Activated T-cell treated with anti-CD3 and anti-CD28 coated beads, Interleukin-2, amount 50 U/mL, for 24 hours (primary cell): Measurements from ENCODE around the gene MET.
"Not testable (repeated sequence)": the region's sequence is repeated elsewhere in the genome, so short reads cannot be mapped to it uniquely, and the experiment has no call there.

ENCODE experiments used
- DNase-seq: peaks from one replicate; pipeline ENCODE4 v3.0.0-alpha.2; 2020
- H3K27ac Mint-ChIP-seq: 2 replicates; pipeline ENCODE4 v1.8.0; 2020; ENCODE audit warnings: mild to moderate bottlenecking, mixed read lengths
- H3K27me3 Mint-ChIP-seq: 2 replicates; pipeline ENCODE4 v1.8.0; 2020; ENCODE audit warnings: mixed read lengths
- H3K36me3 Mint-ChIP-seq: 2 replicates; pipeline ENCODE4 v1.8.0; 2020; ENCODE audit warnings: low read depth, mixed read lengths
- H3K4me1 Mint-ChIP-seq: 2 replicates; pipeline ENCODE4 v1.8.0; 2020; ENCODE audit warnings: low read depth, mixed read lengths
- H3K4me3 Mint-ChIP-seq: 2 replicates; pipeline ENCODE4 v1.8.0; 2020; ENCODE audit warnings: mild to moderate bottlenecking, moderate library complexity, mixed read lengths
- H3K9me3 Mint-ChIP-seq: 2 replicates; pipeline ENCODE4 v1.8.0; 2020; ENCODE audit warnings: mixed read lengths

MET gene

GRCh38 chr7:116647861-116648260 lies 24.1 kb upstream of the MET start:
- Mint-ChIP-seq H3K36me3 (no peaks in the 10 kb centered on the region), H3K4me1 (peaks cover 2% of the 10 kb centered on the region), H3K27ac (no peak overlapping the region), H3K4me3 (no peak overlapping the region), H3K27me3 (peaks cover 32% of the 10 kb centered on the region), H3K9me3 (no peaks in the 10 kb centered on the region)
- no peak for DNase-seq

GRCh38 chr7:116650436-116650835 lies 21.6 kb upstream of the MET start:
- Mint-ChIP-seq H3K9me3 (no peaks in the 10 kb centered on the region), H3K4me1 (peaks cover 2% of the 10 kb centered on the region), H3K27ac (no peak overlapping the region), H3K4me3 (no peak overlapping the region), H3K36me3 (no peaks in the 10 kb centered on the region), H3K27me3 (peaks cover 22% of the 10 kb centered on the region)
- no peak for DNase-seq

- no peaks in the 10 kb centered on the region for H3K9me3 Mint-ChIP-seq
- H3K36me3 Mint-ChIP-seq, result no peaks in the 10 kb centered on the region
- peaks cover 2% of the 10 kb centered on the region for H3K4me1 Mint-ChIP-seq
- H3K27ac Mint-ChIP-seq, result no peak overlapping the region
- peaks cover 19% of the 10 kb centered on the region for H3K27me3 Mint-ChIP-seq
- DNase-seq, result no peak
- H3K4me3 Mint-ChIP-seq, result no peak overlapping the region
These were observed 19.2 kb upstream of the MET start for GRCh38 chr7:116652793-116653192.

GRCh38 chr7:116653204-116653603 lies 18.8 kb upstream of the MET start:
- DNase-seq, result no peak
- no peak overlapping the region for H3K27ac Mint-ChIP-seq
- H3K4me1 Mint-ChIP-seq, result peaks cover 2% of the 10 kb centered on the region
- no peak overlapping the region for H3K4me3 Mint-ChIP-seq
- H3K27me3 Mint-ChIP-seq, result peaks cover 17% of the 10 kb centered on the region
- H3K9me3 Mint-ChIP-seq, result no peaks in the 10 kb centered on the region
- no peaks in the 10 kb centered on the region for H3K36me3 Mint-ChIP-seq

GRCh38 chr7:116653646-116654045 lies 18.4 kb upstream of the MET start:
- H3K27ac Mint-ChIP-seq, result no peak overlapping the region
- no peaks in the 10 kb centered on the region for H3K36me3 Mint-ChIP-seq
- no peaks in the 10 kb centered on the region for H3K9me3 Mint-ChIP-seq
- H3K4me1 Mint-ChIP-seq, result peaks cover 2% of the 10 kb centered on the region
- H3K27me3 Mint-ChIP-seq, result peaks cover 14% of the 10 kb centered on the region
- no peak for DNase-seq
- no peak overlapping the region for H3K4me3 Mint-ChIP-seq

- not testable (repeated sequence) for DNase-seq, H3K36me3 Mint-ChIP-seq, H3K4me1 Mint-ChIP-seq, H3K9me3 Mint-ChIP-seq, H3K27ac Mint-ChIP-seq, H3K4me3 Mint-ChIP-seq
- peaks cover 17% of the 10 kb centered on the region for H3K27me3 Mint-ChIP-seq
These were observed 12.7 kb upstream of the MET start for GRCh38 chr7:116659248-116659647.

DNA sequence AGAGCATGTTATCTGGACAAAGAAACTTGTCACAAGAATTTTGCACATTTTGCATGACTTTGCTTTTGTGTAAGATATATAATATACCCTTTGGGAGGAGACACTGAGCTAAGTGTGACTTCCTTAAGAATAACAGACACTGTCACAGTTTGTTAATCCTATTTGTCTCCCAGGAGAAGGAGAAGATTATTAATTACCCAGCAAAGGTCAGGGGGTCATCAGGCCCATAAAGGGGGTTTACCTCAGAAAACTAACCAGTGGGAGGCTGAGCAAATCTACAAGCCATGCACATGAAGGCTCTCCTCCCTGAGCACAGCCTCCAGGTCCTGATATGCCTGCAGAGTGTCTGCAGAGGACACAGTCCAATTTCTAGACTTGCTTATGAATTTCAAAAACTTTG lies 10.1 kb upstream of the MET start:
- DNase-seq, result no peak
- no peak overlapping the region for H3K27ac Mint-ChIP-seq
- H3K4me3 Mint-ChIP-seq, result no peak overlapping the region
- H3K4me1 Mint-ChIP-seq, result no peaks in the 10 kb centered on the region
- H3K27me3 Mint-ChIP-seq, result peaks cover 29% of the 10 kb centered on the region
- H3K9me3 Mint-ChIP-seq, result peaks cover 2% of the 10 kb centered on the region
- H3K36me3 Mint-ChIP-seq, result no peaks in the 10 kb centered on the region

DNA sequence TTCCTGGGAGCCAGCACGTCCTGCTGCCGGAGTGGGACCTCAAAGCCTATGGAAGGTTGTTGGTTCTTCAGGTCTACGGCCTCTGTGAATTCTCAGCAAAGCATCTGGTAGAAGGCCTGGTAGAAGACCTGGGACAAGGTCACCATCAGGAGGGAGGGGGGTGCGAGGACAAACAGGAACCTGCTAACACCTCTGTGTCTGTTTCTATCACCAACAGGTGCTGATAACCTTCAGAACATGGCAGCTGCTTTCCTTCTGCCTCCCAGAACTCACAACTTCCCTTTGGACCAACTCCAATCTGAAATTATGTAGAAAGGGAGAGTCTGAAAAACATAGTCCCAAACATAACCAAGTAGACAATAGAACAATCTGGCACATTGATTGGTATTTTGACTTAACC lies 8.3 kb upstream of the MET start:
- Mint-ChIP-seq H3K27me3 (peaks cover 41% of the 10 kb centered on the region), H3K4me1 (no peaks in the 10 kb centered on the region), H3K4me3 (no peak overlapping the region), H3K9me3 (peaks cover 2% of the 10 kb centered on the region), H3K27ac (no peak overlapping the region), H3K36me3 (no peaks in the 10 kb centered on the region)
- DNase-seq, result no peak

DNA sequence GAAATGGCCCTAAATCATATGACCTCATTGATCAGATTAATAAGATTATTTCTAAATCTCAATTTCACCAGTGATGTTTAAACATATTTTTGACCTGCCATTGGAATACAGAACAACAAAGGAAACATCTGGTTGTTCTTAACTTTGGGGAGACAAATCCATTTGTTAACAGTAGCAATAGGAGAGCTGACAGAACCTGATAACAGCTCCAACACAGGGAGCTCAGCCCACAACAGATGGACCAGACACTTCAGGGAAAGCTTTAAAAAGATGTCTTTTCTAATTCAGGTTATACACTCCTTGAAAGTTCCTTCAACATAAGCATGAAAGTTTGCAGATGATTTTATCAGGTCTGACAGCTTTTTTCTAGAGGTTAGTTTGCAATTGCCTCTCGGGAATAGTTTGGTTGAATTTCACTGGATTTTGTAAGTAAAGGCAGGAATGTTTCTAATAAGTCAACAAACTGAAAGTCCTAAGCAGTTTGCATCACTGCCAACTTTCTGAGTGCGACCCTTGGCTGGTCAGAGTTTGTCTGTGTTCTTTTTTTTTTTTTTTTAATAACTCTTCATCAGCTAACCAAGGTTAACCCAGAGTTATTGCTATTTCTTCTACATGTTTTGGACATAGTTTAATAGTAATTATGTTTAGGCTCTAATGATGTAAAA lies 6.5 kb upstream of the MET start:
- no peak overlapping the region for H3K4me3 Mint-ChIP-seq

DNA sequence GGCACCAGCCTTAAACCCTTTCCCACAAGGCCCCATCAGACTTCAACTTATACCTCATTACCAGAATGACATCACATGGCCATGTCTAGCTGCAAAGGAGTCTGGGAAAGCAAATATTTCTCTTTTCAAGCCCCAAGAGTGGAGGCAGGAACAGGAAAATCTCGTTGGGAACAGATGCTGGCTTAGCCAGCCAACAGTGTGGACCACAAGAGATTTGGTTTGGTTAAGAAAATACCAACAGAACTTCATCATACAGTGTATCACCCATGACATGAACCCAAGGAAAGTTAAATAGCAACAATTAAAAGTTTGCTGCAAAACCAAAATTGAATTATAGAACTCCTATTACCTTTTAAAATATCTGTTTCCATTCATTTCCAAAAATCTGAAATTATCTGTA lies 2.2 kb upstream of the MET start:
- Mint-ChIP-seq H3K27ac (no peak overlapping the region), H3K4me1 (peaks cover 15% of the 10 kb centered on the region), H3K9me3 (no peaks in the 10 kb centered on the region), H3K27me3 (peaks cover 70% of the 10 kb centered on the region), H3K4me3 (no peak overlapping the region), H3K36me3 (no peaks in the 10 kb centered on the region)
- no peak for DNase-seq

More for the DNA sequence above, 6.5 kb upstream of the MET start:
- Mint-ChIP-seq H3K27ac (no peak overlapping the region), H3K9me3 (no peaks in the 10 kb centered on the region), H3K36me3 (no peaks in the 10 kb centered on the region), H3K27me3 (peaks cover 50% of the 10 kb centered on the region), H3K4me1 (no peaks in the 10 kb centered on the region)
- no peak for DNase-seq

GRCh38 chr7:116670409-116671015 lies 1.5 kb upstream of the MET start:
- Mint-ChIP-seq H3K4me3 (no peak overlapping the region), H3K27ac (no peak overlapping the region), H3K27me3 (peaks cover 69% of the 10 kb centered on the region), H3K4me1 (peaks cover 15% of the 10 kb centered on the region), H3K9me3 (no peaks in the 10 kb centered on the region), H3K36me3 (no peaks in the 10 kb centered on the region)
- DNase-seq, result no peak

GRCh38 chr7:116671111-116671510 lies 885 bp upstream of the MET start:
- Mint-ChIP-seq H3K9me3 (no peaks in the 10 kb centered on the region), H3K4me3 (no peak overlapping the region), H3K27me3 (peaks cover 71% of the 10 kb centered on the region), H3K4me1 (peaks cover 15% of the 10 kb centered on the region), H3K36me3 (no peaks in the 10 kb centered on the region), H3K27ac (no peak overlapping the region)
- no peak for DNase-seq

- Mint-ChIP-seq H3K27ac (no peak overlapping the region), H3K27me3 (peaks cover 76% of the 10 kb centered on the region), H3K4me3 (peak overlapping the region; percentile 33), H3K4me1 (peaks cover 15% of the 10 kb centered on the region), H3K9me3 (no peaks in the 10 kb centered on the region), H3K36me3 (no peaks in the 10 kb centered on the region)
- no peak for DNase-seq
These were observed 830 bp downstream of the MET start for GRCh38 chr7:116672596-116673456.

DNA sequence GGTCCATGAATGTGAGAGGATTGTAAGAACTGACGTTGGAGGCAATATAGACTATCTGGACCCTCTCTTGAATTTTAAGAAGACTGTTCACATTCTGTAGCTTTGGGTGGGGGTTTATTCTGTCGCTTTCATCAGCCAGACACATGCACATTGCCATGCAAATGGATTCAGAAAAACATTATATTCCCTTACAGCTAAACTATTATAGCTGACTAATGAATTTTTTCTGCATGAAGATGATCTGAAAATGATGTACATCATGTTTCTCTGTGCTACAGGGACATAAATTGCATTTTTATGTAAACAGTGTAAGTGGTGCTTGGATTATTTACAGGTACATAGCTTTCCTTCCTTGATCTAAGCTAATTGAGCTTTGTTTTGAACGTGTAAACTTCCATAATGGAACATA lies 1.5 kb downstream of the MET start:
- H3K27me3 Mint-ChIP-seq, result peaks cover 74% of the 10 kb centered on the region
- no peak for DNase-seq
- no peak overlapping the region for H3K4me3 Mint-ChIP-seq

More for the DNA sequence above, 1.5 kb downstream of the MET start:
- Mint-ChIP-seq H3K36me3 (no peaks in the 10 kb centered on the region), H3K9me3 (no peaks in the 10 kb centered on the region), H3K4me1 (peaks cover 15% of the 10 kb centered on the region), H3K27ac (no peak overlapping the region)
